ENCODE results near the gene CYB561A3.

The CYB561A3 gene

GRCh38 chr11:61357233-61357893 lies 4.3 kb downstream of the CYB561A3 start:
- peak overlapping the region; percentile 39 to 72 (median 51) for H3K4me3 Mint-ChIP-seq
- H3K36me3 Mint-ChIP-seq (ENCODE audit: low read depth): peaks cover 10% of the 10 kb centered on the region
- H3K4me1 Mint-ChIP-seq: peaks cover 15% of the 10 kb centered on the region
- TF ChIP-seq CTCF (IDR thresholded peaks at IDR 0.05; ENCODE audit: unreplicated experiment in 3 of 3): no peak
- no peaks in the 10 kb centered on the region for H3K27me3 Mint-ChIP-seq (ENCODE audit: low read depth)
- H3K27ac Mint-ChIP-seq: peak overlapping the region in 1 of 3 experiments; percentile 38
- H3K9me3 Mint-ChIP-seq: no peaks in the 10 kb centered on the region

DNA sequence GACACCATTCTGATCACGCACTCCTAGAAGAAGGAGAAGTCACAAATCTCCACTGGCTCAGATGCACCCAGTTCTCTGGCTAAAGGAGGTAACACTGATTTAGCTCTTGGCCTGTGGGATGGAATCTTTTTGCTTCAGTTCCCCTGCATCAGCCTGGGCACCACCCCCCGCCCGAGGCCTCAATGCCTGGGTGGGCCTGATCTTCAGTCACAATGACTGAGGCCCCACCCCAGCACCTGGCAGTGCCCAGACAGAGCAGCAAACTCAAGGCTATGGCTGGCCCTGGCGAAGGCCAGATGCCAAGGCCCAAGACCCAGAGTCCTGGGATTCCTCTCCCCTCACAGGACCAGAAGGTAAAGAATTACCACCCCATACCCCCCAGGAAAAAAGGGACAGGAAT lies 5.0 kb downstream of the CYB561A3 start:
- Mint-ChIP-seq H3K4me1 (peaks cover 11% of the 10 kb centered on the region), H3K36me3 (ENCODE audit: low read depth) (peaks cover 9% of the 10 kb centered on the region), H3K27me3 (ENCODE audit: low read depth) (no peaks in the 10 kb centered on the region), H3K4me3 (no peak overlapping the region), H3K9me3 (no peaks in the 10 kb centered on the region), H3K27ac (no peak overlapping the region)
- TF ChIP-seq CTCF (IDR thresholded peaks at IDR 0.05; ENCODE audit: unreplicated experiment in 3 of 3): no peak

DNA sequence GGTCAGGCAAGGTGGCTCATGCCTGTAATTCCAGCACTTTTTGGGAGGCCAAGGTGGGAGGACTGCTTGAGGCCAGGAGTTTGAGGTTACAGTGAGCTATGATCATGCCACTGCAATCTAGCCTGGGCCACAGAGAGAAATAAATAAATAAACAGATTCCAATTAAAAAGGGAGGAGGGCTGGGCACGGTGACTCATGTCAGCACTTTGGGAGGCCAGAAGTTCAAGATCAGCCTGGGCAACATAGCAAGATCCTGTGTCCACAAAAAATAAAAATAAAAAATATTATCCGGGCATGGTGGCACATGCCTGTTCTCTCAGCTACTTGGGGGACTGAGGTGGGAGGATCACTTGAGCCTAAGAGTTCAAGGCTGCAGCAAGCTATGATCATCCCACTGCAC lies 7.5 kb downstream of the CYB561A3 start:
- TF ChIP-seq CTCF (IDR thresholded peaks at IDR 0.05; ENCODE audit: unreplicated experiment in 3 of 3): no peak
- H3K4me3 Mint-ChIP-seq: no peak overlapping the region
- no peaks in the 10 kb centered on the region for H3K9me3 Mint-ChIP-seq
- H3K27ac Mint-ChIP-seq: no peak overlapping the region
- H3K4me1 Mint-ChIP-seq: no peaks in the 10 kb centered on the region
- no peaks in the 10 kb centered on the region for H3K27me3 Mint-ChIP-seq (ENCODE audit: low read depth)
- H3K36me3 Mint-ChIP-seq (ENCODE audit: low read depth): peaks cover 16% of the 10 kb centered on the region

- Mint-ChIP-seq H3K4me1 (no peaks in the 10 kb centered on the region), H3K27me3 (ENCODE audit: low read depth) (no peaks in the 10 kb centered on the region), H3K4me3 (no peak overlapping the region), H3K9me3 (no peaks in the 10 kb centered on the region), H3K36me3 (ENCODE audit: low read depth) (peaks cover 16% of the 10 kb centered on the region), H3K27ac (no peak overlapping the region)
- TF ChIP-seq CTCF (IDR thresholded peaks at IDR 0.05; ENCODE audit: unreplicated experiment in 3 of 3): no peak
Measured at GRCh38 chr11:61353131-61354067, 8.3 kb downstream of the CYB561A3 start.

DNA sequence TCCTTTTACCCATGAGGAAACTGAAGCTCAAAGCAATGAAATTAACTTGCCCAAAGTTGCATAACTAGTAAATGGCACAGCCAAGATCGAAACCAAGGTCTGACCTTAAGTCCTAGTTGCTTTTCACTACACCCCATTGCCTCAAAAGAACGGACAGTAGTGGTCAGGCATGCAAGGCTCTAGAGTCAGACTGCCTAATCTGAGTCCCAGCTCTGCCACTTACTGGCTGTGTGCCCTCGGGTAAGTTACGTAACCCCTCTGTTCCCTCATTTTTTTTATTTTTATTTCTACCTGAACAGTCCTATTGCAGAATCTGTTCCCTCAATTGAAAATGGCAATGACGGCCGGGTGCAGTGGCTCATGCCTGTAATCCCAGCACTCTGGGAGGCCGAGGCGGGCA lies 9.6 kb downstream of the CYB561A3 start:
- Mint-ChIP-seq H3K4me3 (no peak overlapping the region), H3K9me3 (no peaks in the 10 kb centered on the region), H3K27me3 (ENCODE audit: low read depth) (no peaks in the 10 kb centered on the region), H3K36me3 (ENCODE audit: low read depth) (peaks cover 16% of the 10 kb centered on the region), H3K4me1 (no peaks in the 10 kb centered on the region), H3K27ac (no peak overlapping the region)
- no peak for TF ChIP-seq CTCF (IDR thresholded peaks at IDR 0.05; ENCODE audit: unreplicated experiment in 3 of 3)
